GM19239 (cell line): ENCODE measurements around the gene IGFL2.
"Not testable (repeated sequence)": the region's sequence is repeated elsewhere in the genome, so short reads cannot be mapped to it uniquely, and the experiment has no call there.

Experiments
- DNase-seq: peaks from one replicate; pipeline ENCODE4 v3.0.0; 2011; ENCODE audit warnings: low spot score; ENCODE audit not compliant: insufficient read length
- FAIRE-seq: peaks from 2 replicates; lab custom pipeline; 2011; peaks lifted over from hg19 to GRCh38; lab: Jason Lieb, UNC

The IGFL2 gene

GRCh38 chr19:46184775-46185710 is 37.0 kb downstream of the IGFL2 start:
- not testable (repeated sequence) for DNase-seq, FAIRE-seq

- FAIRE-seq (no peak), DNase-seq (no peak)
Measured at GRCh38 chr19:46186101-46186716, 38.2 kb downstream of the IGFL2 start.

GRCh38 chr19:46186717-46187101 is 38.7 kb downstream of the IGFL2 start:
- no peak for DNase-seq
- no peak for FAIRE-seq

- no peak for DNase-seq
- no peak for FAIRE-seq
Measured at GRCh38 chr19:46189971-46190888, 42.2 kb downstream of the IGFL2 start.

GRCh38 chr19:46191356-46191755 is 43.3 kb downstream of the IGFL2 start:
- FAIRE-seq, result no peak
- no peak for DNase-seq

- no peak for DNase-seq
- FAIRE-seq, result no peak
Measured at GRCh38 chr19:46191972-46192371, 43.9 kb downstream of the IGFL2 start.

- FAIRE-seq, DNase-seq: not testable (repeated sequence)
Measured at GRCh38 chr19:46192626-46192991, 44.6 kb downstream of the IGFL2 start.

- DNase-seq, result no peak
- no peak for FAIRE-seq
Measured at GRCh38 chr19:46192992-46193650, 45.1 kb downstream of the IGFL2 start.

GRCh38 chr19:46193678-46194077 is 45.6 kb downstream of the IGFL2 start:
- DNase-seq (no peak), FAIRE-seq (no peak)

GRCh38 chr19:46195104-46195503 is 47.1 kb downstream of the IGFL2 start:
- no peak for DNase-seq
- FAIRE-seq, result no peak

GRCh38 chr19:46195919-46196318 is 47.9 kb downstream of the IGFL2 start:
- DNase-seq, FAIRE-seq: not testable (repeated sequence)

- no peak for FAIRE-seq
- no peak for DNase-seq
Measured at GRCh38 chr19:46196410-46197124, 48.5 kb downstream of the IGFL2 start.

GRCh38 chr19:46197314-46198070 is 49.5 kb downstream of the IGFL2 start:
- DNase-seq (no peak), FAIRE-seq (no peak)

- FAIRE-seq (no peak), DNase-seq (no peak)
Measured at GRCh38 chr19:46198756-46199155, 50.7 kb downstream of the IGFL2 start.

- DNase-seq (no peak), FAIRE-seq (no peak)
Measured at GRCh38 chr19:46201454-46202310, 53.6 kb downstream of the IGFL2 start.

GRCh38 chr19:46202426-46202825 is 54.4 kb downstream of the IGFL2 start:
- DNase-seq, result no peak
- FAIRE-seq, result no peak

- FAIRE-seq, result no peak
- DNase-seq, result no peak
Measured at GRCh38 chr19:46202872-46203860, 55.1 kb downstream of the IGFL2 start.
